HEK293 (cell line): ENCODE measurements around the gene ZNF416.

Experiments used
- GLI4 ChIP-seq: fragments of 450-650 bp; formaldehyde crosslinking; IDR thresholded peaks from 2 replicates; pipeline ENCODE4 v1.5.1; 2016; ENCODE audit warnings: missing biosample characterization, missing genetic modification characterization
- HOXC10 ChIP-seq: sonication (generic); formaldehyde crosslinking; IDR thresholded peaks from 2 replicates; pipeline ENCODE4 v1.8.1; 2023; ENCODE audit warnings: mild to moderate bottlenecking, missing genetic modification reagents
- KLF16 ChIP-seq: fragments of 450-650 bp; formaldehyde crosslinking; IDR thresholded peaks from 2 replicates; pipeline ENCODE4 v1.5.1; 2017; ENCODE audit warnings: missing biosample characterization, missing genetic modification characterization
- PRDM1 ChIP-seq: fragments of 450-650 bp; formaldehyde crosslinking; IDR thresholded peaks from 2 replicates; pipeline ENCODE4; 2016; ENCODE audit warnings: missing biosample characterization, missing genetic modification characterization
- PRDM4 ChIP-seq: fragments of 450-650 bp; formaldehyde crosslinking; IDR thresholded peaks from 2 replicates; pipeline ENCODE4 v1.5.1; 2017; ENCODE audit warnings: missing biosample characterization, missing genetic modification characterization
- SCRT2 ChIP-seq: fragments of 450-650 bp; formaldehyde crosslinking; IDR thresholded peaks from 2 replicates; pipeline ENCODE4 v1.5.1; 2016; ENCODE audit warnings: missing biosample characterization, missing genetic modification characterization
- SP2 ChIP-seq: fragments of 450-650 bp; formaldehyde crosslinking; IDR thresholded peaks from 2 replicates; pipeline ENCODE4 v1.5.1; 2016; ENCODE audit warnings: missing biosample characterization, missing genetic modification characterization
- ZBTB17 ChIP-seq: fragments of 450-650 bp; formaldehyde crosslinking; IDR thresholded peaks from 2 replicates; pipeline ENCODE4 v1.5.1; 2016; ENCODE audit warnings: missing biosample characterization, missing genetic modification characterization
- ZBTB20 ChIP-seq: fragments of 450-650 bp; formaldehyde crosslinking; IDR thresholded peaks from 2 replicates; pipeline ENCODE4 v1.5.1; 2016; ENCODE audit warnings: missing biosample characterization, missing genetic modification characterization
- ZBTB21 ChIP-seq: fragments of 450-650 bp; formaldehyde crosslinking; IDR thresholded peaks from 2 replicates; pipeline ENCODE4 v1.5.1; 2017; ENCODE audit warnings: missing biosample characterization, missing genetic modification characterization
- ZBTB7A ChIP-seq: fragments of 450-650 bp; formaldehyde crosslinking; IDR thresholded peaks from 2 replicates; pipeline ENCODE4 v1.5.1; 2016; ENCODE audit warnings: low read depth, missing biosample characterization, missing genetic modification characterization
- ZFP37 ChIP-seq: fragments of 450-650 bp; formaldehyde crosslinking; IDR thresholded peaks from 2 replicates; pipeline ENCODE4 v1.5.1; 2016; ENCODE audit warnings: missing biosample characterization, missing genetic modification characterization
- ZFP41 ChIP-seq: fragments of 450-650 bp; formaldehyde crosslinking; IDR thresholded peaks from 2 replicates; pipeline ENCODE4 v1.5.1; 2016; ENCODE audit warnings: missing biosample characterization, missing genetic modification characterization, borderline replicate concordance
- ZIC2 ChIP-seq: fragments of 450-650 bp; formaldehyde crosslinking; IDR thresholded peaks from 2 replicates; pipeline ENCODE4 v1.5.1; 2016; ENCODE audit warnings: missing biosample characterization, missing genetic modification characterization
- ZNF132 ChIP-seq: fragments of 450-650 bp; formaldehyde crosslinking; IDR thresholded peaks from 2 replicates; pipeline ENCODE4 v1.5.1; 2017; ENCODE audit warnings: missing biosample characterization, missing genetic modification characterization, borderline replicate concordance
- ZNF146 ChIP-seq: fragments of 450-650 bp; formaldehyde crosslinking; IDR thresholded peaks from 2 replicates; pipeline ENCODE4 v1.5.1; 2016; ENCODE audit warnings: missing biosample characterization, missing genetic modification characterization
- ZNF202 ChIP-seq: fragments of 450-650 bp; formaldehyde crosslinking; IDR thresholded peaks from 2 replicates; pipeline ENCODE4 v1.5.1; 2016; ENCODE audit warnings: missing biosample characterization, missing genetic modification characterization, borderline replicate concordance
- ZNF248 ChIP-seq: fragments of 450-650 bp; formaldehyde crosslinking; IDR thresholded peaks from 2 replicates; pipeline ENCODE4 v1.5.1; 2017; ENCODE audit warnings: missing biosample characterization, missing genetic modification characterization
- ZNF266 ChIP-seq: fragments of 450-650 bp; formaldehyde crosslinking; IDR thresholded peaks from 2 replicates; pipeline ENCODE4 v1.5.1; 2016; ENCODE audit warnings: missing biosample characterization, missing genetic modification characterization, low read depth
- ZNF280C ChIP-seq: fragments of 450-650 bp; formaldehyde crosslinking; IDR thresholded peaks from 2 replicates; pipeline ENCODE4 v1.5.1; 2016; ENCODE audit warnings: missing biosample characterization, missing genetic modification characterization
- ZNF280D ChIP-seq: fragments of 450-650 bp; formaldehyde crosslinking; IDR thresholded peaks from 2 replicates; pipeline ENCODE4 v1.5.1; 2016; ENCODE audit warnings: missing biosample characterization, missing genetic modification characterization
- ZNF311 ChIP-seq: fragments of 450-650 bp; formaldehyde crosslinking; IDR thresholded peaks from 2 replicates; pipeline ENCODE4 v1.5.1; 2017; ENCODE audit warnings: missing biosample characterization, missing genetic modification characterization, borderline replicate concordance
- ZNF423 ChIP-seq: fragments of 450-650 bp; formaldehyde crosslinking; IDR thresholded peaks from 2 replicates; pipeline ENCODE4 v1.5.1; 2016; ENCODE audit warnings: missing biosample characterization, missing genetic modification characterization
- ZNF449 ChIP-seq: fragments of 450-650 bp; formaldehyde crosslinking; IDR thresholded peaks from 2 replicates; pipeline ENCODE4 v1.5.1; 2017; ENCODE audit warnings: missing biosample characterization, mild to moderate bottlenecking, missing genetic modification characterization, moderate library complexity
- ZNF510 ChIP-seq: fragments of 450-650 bp; formaldehyde crosslinking; IDR thresholded peaks from 2 replicates; pipeline ENCODE4 v1.5.1; 2018; ENCODE audit warnings: mild to moderate bottlenecking, missing genetic modification characterization, missing biosample characterization; ENCODE audit not compliant: insufficient replicate concordance
- ZNF704 ChIP-seq: fragments of 450-650 bp; formaldehyde crosslinking; IDR thresholded peaks from 2 replicates; pipeline ENCODE4 v1.5.1; 2016; ENCODE audit warnings: missing biosample characterization, missing genetic modification characterization
- ZNF776 ChIP-seq: fragments of 450-650 bp; formaldehyde crosslinking; IDR thresholded peaks from 2 replicates; pipeline ENCODE4 v1.5.0; 2017; ENCODE audit warnings: missing biosample characterization, missing genetic modification characterization, borderline replicate concordance
- ZNF843 ChIP-seq: fragments of 450-650 bp; formaldehyde crosslinking; IDR thresholded peaks from 2 replicates; pipeline ENCODE4 v1.5.1; 2016; ENCODE audit warnings: missing biosample characterization, missing genetic modification characterization
- ZSCAN23 ChIP-seq: fragments of 450-650 bp; formaldehyde crosslinking; IDR thresholded peaks from 2 replicates; pipeline ENCODE4 v1.5.1; 2016; ENCODE audit warnings: missing biosample characterization, missing genetic modification characterization

ZNF416 gene

GRCh38 chr19:57527136-57527881 lies 51.4 kb downstream of the ZNF416 start, which contains the start of gene ZNF549 (continued):
- TF ChIP-seq ZNF248 (no peak), ZNF280C (no peak), GLI4 (tag by site-specific recombination) (no peak), ZBTB17 (peak; percentile 80), SCRT2 (tag by site-specific recombination) (no peak), KLF16 (tag by site-specific recombination) (peak; percentile 86; the same call in 1 of the 2 replicates), ZNF311 (tag by site-specific recombination) (no peak), PRDM4 (no peak), ZBTB20 (tag by site-specific recombination) (peak; percentile 95), ZNF280D (no peak), ZNF266 (tag by site-specific recombination) (no peak), ZNF510 (tag by site-specific recombination) (no peak), ZSCAN23 (tag by site-specific recombination) (no peak), ZNF704 (tag by site-specific recombination) (no peak), SP2 (tag by site-specific recombination) (peak; percentile 89), ZNF843 (tag by site-specific recombination) (no peak), ZNF146 (tag by site-specific recombination) (no peak), ZBTB7A (tag by site-specific recombination) (no peak), ZNF423 (tag by site-specific recombination) (no peak), ZNF202 (tag by site-specific recombination) (no peak), HOXC10 (CRISPR knock-in tag) (no peak), ZNF776 (tag by site-specific recombination) (no peak), ZFP41 (tag by site-specific recombination) (no peak), PRDM1 (tag by site-specific recombination) (no peak), ZNF449 (peak; percentile 87), ZNF132 (tag by site-specific recombination) (no peak), ZIC2 (no peak), ZFP37 (peak; percentile 59; the same call in 1 of the 2 replicates), ZBTB21 (tag by site-specific recombination) (peak; percentile 87)
